ENCODE measurements around the gene TFAM.

The TFAM gene

GRCh38 chr10:58384999-58385783, at the start of gene TFAM:
TFAM (plus strand) TSS chr10:58385410; CDS start chr10:58385548, 138 bp downstream.
- DNase-seq: peak; percentile 98

- no peak for DNase-seq
Measured at GRCh38 chr10:58336242-58336641, 49.0 kb upstream of the TFAM start.

GRCh38 chr10:58341422-58341821, 43.8 kb upstream of the TFAM start:
- DNase-seq: no peak

- no peak for DNase-seq
Measured at GRCh38 chr10:58341947-58342346, 43.3 kb upstream of the TFAM start.

GRCh38 chr10:58347967-58348366, 37.2 kb upstream of the TFAM start:
- DNase-seq: no peak

GRCh38 chr10:58348571-58349033, 36.6 kb upstream of the TFAM start:
- DNase-seq: no peak

GRCh38 chr10:58350023-58350422, 35.2 kb upstream of the TFAM start:
- DNase-seq: no peak

GRCh38 chr10:58350619-58351323, 34.4 kb upstream of the TFAM start:
- DNase-seq: no peak

- no peak for DNase-seq
Measured at GRCh38 chr10:58351616-58352578, 33.3 kb upstream of the TFAM start.

GRCh38 chr10:58352956-58353610, 32.1 kb upstream of the TFAM start:
- DNase-seq: no peak

GRCh38 chr10:58356756-58357155, 28.5 kb upstream of the TFAM start:
- no peak for DNase-seq

GRCh38 chr10:58358314-58358933, 26.8 kb upstream of the TFAM start:
- DNase-seq: no peak

- DNase-seq: no peak
Measured at GRCh38 chr10:58358947-58359346, 26.3 kb upstream of the TFAM start.

GRCh38 chr10:58359541-58359940, 25.7 kb upstream of the TFAM start:
- no peak for DNase-seq

GRCh38 chr10:58360412-58361004, 24.7 kb upstream of the TFAM start:
- DNase-seq: no peak

- DNase-seq: no peak
Measured at GRCh38 chr10:58361353-58361752, 23.9 kb upstream of the TFAM start.

GRCh38 chr10:58362027-58362789, 23.0 kb upstream of the TFAM start:
- no peak for DNase-seq

- DNase-seq: no peak
Measured at GRCh38 chr10:58367069-58367468, 18.1 kb upstream of the TFAM start.

GRCh38 chr10:58371473-58371872, 13.7 kb upstream of the TFAM start:
- DNase-seq: no peak

GRCh38 chr10:58372607-58373441, 12.4 kb upstream of the TFAM start:
- DNase-seq: no peak
